Hematopoietic multipotent progenitor cell treated with erythropoietin and hydrocortisone succinate and interleukin-3 and kit ligand, for 8 days (in vitro differentiated cells): ENCODE results near the gene UROC1.
A peak's percentile ranks its signal among the peaks of the same experiment; 100 is the strongest.
"Not testable (repeated sequence)": the region's sequence is repeated elsewhere in the genome, so short reads cannot be mapped to it uniquely, and the experiment has no call there.

Experiments
- DNase-seq: peaks from one replicate; pipeline ENCODE4 v3.0.0-alpha.2; 2015

Gene UROC1

DNA sequence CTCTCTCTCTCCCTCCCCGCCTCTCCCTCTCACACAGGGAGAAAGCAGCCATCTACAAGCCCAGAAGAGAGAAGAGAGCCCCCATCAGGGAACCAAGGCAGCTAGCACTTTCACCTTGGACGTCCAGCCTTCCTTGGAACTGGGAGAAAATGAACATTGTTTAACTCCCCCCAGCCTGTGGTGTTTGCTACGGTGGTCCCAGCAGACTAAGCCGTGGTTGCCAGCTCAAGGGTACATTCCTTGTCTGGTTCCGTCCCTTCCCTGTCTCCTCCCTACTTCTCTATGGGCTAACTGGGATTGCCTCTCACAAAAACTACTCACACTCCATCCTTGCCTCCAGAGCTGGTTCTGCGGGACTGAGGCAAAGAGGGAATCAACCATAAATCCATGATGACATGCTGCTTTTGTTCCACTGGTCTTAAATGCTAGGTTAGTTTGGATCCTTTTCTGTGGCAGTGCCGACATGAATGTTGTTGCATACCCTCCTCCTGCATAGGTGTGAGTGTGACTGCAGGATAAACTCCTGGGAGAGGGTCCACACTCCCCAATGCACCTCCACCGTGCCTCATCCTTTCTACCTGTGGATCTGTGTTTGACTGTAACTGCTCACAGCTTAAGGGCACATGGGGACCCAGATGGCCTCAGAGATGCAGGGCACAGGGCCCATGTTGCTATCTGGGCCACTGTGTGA lies 29.1 kb upstream of the UROC1 start:
- no peak for DNase-seq

DNA sequence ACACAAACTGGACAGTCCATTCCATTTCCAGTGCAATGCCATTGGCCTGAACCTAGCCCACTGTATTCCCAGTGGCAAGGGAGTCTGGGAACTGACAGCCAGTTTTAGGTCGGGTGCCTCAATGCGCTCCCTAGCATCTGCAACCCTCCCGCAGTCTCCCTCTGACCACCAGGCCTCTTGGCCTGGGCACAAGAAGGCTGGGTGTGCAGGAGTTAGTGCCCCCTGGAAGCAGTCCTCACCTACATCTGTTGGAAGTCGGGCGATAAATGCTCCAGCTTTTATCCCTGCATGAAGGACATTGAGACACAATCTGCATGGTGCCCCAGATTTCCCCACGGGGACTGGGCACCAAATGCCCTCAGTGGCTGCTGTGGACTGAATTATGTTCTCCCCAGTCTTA lies 28.4 kb upstream of the UROC1 start:
- DNase-seq, result no peak

DNA sequence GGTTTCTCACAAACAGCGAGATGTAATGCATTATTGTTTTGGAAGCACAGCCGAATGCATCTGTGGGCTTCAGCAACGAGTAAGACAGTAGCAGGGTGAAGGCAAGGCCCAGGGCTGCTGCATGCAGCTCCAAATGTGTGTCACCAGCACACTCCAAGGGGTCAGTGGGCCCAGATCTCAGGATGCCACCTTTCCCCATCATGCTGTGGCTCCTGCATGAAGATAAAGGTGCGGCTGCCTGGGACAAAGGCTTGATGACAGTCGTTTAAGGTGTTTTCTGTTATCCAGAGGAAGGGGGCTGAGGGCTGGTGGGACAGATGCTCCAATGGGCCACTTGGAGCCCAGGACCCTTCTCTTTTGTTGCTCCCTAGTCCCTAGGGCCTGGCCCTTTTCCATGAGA lies 28.0 kb upstream of the UROC1 start:
- no peak for DNase-seq

DNA sequence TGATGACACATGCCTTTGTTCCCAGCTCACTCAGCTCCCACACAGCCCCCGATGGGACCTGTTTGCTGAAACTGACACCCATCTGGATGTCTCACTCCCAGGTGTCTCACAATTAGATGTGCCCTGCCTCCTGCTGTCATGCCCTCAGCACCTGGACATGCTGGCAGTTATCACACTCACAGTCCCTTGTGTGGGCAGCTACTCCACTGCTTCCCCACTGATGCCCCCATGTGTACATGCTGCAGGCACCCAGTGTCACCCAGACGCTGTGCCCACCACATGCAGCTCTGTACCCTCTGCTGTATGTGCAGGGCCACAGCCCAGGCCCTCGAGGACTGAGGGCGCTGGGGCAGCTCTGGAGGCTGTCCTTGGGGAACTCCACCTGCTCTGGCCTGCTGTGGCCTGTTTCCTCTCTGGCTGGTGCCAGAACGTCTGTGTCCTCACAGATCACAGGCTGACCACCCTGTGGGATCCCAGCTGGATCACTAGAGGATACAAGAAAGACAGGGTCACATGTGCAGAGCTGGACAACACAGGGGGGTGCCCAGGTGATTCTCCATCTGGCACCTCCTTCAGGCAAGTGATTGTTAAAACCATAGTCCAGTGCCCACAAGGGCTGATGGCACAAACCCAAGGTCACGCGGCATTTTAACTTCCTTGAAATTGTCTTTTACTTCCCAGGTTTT lies 27.2 kb upstream of the UROC1 start:
- no peak for DNase-seq

DNA sequence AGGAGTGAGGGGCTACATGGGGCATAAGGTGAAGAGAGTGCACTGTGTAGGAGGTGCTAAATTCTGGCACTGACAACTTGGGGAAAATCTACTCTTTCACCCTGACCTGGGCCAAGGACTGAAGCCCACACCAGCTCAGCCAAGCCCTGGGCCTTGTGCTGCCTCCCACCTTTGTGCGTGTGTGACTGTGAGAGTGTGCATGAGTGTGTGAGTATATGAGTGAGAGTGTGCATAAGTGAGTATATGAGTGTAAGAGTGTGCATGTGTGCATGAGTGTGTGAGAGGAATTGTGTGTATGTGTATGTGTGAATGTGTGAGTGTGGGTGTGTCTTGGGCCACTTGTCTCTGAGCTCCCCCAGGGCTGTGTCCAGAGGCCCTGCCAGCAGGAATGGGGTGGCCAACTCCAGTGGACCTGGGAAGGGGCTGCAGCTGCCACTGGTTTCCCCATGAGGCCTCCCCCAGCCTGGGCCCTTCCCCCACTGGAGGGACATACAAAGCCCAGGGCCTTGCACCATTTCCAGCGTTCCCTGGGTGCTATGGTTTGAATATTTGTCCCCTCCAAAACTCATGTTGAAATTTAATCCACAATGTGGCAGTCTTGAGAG lies 26.0 kb upstream of the UROC1 start:
- DNase-seq, result no peak

DNA sequence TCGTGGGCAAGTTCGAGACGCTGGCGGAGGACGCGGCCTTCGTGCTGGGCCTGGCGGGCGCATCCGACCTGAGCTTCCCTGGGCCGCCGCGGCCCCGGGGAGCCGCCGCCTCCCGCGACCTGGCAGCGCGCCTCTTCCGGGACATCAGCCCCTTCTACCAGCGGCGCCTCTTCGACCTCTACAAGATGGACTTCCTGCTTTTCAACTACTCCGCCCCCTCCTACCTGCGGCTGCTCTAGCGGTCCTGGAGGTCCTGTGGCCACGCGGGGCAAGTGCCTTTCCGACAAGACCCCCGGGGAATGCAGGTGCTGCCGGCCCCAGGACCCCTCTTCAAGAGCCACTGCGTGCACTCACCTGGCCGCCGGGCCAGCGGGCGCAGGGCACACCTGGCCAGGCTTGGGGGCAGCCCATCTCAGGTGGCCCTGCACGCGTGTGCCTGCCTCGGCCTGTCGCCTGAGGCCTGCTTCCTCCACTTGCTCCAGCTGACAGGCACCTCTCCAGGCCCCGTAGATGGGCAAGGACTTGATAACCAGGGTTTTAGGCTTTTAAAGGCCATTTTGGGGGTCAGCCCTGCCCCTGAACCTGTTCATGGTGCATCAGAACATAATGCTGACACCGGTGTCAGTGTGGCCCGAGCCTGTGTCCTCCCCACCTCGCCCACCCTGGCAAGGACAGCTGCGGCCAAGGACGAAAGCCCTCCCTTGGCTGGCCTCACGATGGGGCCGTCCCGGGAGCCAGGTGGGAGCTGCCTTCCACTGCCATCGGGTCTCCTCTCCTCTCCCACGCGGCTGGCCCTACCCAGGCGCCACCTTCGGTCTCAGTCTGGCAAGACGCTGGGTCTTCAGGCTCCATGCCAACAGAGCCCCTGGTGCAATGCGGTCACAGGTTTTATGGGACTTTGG lies 25.0 kb upstream of the UROC1 start:
- no peak for DNase-seq

DNA sequence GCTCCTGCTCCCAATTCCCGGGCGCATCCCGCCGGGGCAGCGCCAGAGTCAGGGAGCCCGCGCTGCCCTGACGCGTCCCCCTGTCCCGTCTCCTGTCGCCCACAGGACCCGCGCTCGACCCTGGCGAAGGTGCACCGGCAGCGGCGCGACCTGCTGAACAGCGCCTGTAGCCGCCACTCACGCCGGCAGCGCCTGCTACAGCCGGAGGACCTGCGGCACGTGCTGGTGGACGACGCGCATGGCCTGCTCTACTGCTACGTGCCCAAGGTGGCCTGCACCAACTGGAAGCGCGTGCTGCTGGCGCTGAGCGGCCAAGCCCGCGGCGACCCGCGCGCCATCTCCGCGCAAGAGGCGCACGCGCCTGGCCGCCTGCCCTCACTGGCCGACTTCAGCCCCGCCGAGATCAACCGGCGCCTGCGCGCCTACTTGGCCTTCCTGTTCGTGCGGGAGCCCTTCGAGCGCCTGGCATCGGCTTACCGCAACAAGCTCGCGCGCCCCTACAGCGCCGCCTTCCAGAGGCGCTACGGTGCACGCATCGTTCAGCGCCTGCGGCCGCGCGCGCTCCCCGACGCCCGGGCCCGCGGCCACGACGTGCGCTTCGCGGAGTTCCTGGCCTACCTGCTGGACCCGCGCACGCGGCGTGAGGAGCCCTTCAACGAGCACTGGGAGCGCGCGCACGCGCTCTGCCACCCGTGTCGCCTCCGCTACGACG lies 24.2 kb upstream of the UROC1 start:
- no peak for DNase-seq

DNA sequence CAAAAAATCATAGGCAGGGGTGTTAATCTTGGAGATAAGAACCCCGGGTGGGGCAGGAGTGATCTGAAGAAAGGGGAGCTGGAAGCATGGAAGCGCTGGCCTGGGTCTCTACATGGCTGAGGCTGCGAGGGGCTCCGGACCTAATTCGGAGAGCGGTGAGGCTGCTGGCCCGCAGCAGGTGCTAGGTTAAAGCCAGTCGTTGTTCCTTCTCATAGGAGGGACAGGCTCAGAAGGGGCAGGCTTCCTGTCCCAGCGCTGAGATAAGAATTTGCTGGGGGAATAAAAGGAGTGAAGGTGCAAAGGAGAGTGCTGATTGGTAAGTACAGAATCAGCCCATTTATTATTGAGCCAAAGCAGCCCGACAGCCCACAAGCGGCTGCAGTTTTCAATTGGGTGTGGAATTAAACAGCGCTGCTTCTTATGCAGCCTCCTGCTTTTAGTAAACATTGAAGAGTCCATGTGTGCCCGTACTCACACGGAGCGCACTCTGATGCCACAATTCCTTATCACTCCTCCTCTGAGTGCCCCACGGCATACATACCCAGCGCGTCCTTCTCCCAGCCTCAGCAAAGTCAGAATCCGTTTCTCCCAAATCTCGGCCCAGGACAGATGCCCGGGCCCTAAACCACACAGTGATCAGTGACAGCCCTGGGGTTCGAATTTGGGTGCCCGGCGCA lies 23.5 kb upstream of the UROC1 start:
- DNase-seq, result peak; percentile 75

DNA sequence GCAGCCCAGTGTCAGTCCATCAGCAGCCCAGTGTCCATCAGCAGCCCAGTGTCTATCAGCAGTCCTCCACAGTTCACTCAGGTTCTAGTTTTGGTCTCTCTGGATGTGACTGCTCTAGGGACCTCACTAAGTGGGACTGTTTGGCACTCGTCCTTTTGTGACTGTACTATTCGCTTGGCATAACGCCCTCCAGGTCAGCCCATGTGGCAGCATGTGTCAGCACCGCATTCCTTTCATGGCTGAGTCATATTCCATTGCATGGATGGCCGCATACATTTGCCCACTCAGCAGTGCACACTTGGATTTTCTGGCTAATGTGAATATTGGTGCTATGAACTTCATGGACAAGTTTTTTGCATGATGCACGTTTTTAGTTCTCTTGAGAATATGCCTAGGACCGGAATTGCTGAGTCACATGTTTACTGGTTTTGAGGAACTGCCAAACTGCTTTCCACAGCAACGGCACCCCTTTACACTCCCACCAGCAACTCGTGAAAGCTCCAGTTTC lies 22.8 kb upstream of the UROC1 start:
- peak; percentile 80 for DNase-seq

DNA sequence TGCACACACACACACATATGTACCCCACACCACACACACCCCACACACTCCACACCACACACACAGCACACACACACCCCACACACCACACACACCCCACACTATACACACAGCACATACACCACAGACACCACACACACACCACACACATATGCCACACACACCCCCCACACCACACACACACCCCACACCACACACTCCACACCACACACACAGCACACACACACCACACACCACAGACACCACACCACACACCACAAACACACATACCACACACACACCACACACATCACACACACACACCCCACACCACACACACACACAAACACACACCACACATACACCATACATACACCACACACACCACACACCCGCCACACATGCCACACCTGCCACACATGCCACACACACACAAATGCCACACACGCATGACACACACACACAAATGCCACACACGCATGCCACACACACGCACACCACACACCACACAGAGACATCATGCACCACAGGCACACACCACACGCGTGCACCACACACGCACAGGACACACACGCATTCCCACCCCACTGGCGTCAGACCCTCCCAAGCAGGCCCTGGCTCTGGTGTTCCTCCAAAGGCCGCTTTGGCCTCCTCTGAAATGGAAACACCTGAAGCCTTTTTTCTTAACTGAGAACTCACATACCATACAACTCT lies 22.1 kb upstream of the UROC1 start:
- no peak for DNase-seq

DNA sequence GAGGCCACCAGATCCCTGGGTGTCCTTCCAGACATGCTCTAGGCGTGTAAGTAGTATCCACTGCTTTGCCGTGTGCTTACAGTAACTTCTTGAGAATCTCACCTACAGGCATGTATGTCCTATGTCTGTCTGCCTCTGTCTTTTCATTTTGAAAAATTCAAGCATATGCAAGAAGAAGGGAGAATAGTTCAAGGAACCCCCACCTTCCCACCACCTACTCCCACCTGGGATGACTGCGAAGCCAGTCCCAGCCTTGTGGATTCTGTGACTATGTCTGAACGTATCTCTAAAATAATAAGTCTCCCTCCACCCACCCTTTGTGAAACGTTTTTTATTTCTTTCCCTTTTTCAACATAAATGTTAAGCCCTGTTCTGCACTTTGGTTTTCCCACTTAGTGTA lies 21.4 kb upstream of the UROC1 start:
- no peak for DNase-seq

DNA sequence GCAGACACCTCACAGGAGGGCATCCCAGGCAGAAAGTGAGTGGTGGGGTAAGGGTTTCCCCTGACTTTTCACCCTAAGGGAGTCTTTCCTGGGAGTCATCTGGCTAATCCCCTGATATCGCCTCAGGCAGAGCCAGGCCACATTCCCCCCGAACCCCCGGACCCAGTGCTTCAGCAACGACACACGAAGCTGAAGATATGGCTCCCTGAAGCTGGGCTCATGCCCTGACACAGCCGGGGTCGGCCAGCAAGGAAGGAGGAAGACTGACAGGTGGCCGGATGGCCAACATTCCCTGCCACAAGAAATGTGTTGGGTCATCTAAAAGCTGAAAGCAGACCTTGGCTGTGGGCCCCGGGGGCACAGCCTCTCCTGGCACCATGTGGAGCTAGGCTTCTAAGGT lies 20.7 kb upstream of the UROC1 start:
- no peak for DNase-seq

DNA sequence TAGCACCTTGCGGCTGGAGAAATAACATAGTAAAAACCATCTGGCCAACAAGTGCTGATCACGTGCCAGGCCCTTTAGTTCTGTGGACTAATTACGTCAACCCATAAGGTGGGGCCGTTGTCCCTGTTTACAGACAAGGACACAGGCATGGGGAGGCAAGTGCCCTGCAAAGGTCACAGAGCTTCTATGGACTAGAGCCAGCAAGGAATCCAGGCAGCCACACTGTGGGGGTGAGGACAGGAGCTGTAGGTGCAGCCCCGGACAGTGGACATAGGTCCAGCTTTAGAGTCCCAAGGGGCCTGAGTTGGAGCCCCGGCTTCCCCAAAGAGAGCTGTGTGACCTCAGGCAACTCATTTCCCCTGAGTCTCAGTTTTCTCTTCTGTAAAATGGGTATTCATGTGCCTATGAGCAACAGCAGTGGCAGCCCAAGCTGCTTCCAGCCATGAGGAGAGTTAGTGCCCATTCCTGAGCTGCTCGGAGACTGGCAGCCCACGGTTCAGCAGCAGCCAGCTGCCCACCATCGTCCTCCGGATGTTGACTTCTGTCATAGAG lies 20.2 kb upstream of the UROC1 start:
- no peak for DNase-seq

DNA sequence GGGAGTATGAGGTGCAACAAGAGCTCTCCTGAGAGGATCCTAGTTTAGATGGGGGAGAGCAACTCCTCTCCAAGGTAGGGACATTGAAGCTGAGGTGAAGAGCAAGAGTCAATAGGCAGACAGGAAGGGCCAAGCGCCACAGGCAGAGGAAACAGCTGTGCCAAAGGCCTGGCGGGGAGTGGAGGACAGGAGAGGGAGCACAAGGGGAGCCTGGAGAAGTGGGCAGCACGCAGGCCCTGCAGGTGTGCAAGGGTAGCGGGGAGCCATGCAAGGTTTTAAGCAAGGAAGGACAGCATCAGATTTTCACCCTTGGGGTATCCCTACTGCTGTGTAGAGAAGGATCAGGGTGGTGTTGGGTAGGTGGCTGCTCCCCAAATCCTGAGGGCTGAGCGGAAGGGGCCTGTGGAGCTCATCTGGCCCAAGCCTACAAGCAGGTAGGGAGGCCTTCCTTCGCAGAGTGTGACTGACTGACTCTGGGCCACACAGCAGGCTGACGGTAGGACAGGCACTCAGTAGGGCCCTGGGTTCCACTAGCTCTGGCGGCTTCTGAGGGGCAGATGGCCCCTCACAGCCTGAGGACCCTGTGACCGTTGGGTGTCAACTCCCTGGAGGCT lies 19.6 kb upstream of the UROC1 start:
- no peak for DNase-seq

DNA sequence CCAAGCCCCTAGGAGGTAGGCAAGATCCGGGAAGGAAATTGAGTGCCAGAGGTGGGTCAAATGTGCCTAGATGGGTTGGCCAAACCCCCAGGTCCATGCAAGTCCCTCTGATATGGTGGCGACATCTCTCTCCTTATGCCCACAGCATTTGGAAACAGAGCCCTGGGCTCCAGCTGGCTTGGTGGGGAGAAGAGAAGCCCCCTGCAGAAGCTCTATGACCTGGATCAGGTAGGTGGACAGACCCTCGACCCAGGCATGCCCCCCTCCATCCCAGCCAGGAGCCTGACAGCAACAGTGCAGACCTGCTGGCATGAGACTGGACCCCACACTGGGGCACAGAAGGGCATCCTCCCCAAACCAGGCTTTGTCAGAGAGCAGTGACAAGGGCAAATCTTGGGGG lies 18.6 kb upstream of the UROC1 start:
- no peak for DNase-seq

DNA sequence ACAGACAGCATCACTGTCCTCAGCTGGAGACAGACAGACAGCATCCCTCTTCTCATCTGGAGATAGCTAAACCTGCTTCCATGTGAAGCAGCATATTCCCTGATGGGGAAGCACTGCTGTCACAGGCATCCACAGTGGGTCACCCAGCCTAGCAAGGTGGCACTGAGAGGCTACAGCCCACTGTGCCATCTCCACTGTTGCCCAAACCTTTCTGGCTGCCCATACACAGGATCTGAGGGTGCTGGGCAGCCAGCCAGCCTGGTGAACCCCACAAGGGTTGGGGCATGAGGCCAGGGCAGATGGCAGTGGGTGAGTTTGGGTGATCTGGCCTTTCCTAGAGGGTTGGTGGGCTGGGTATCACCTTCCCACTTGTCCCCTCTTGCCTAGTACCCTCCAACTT lies 18.1 kb upstream of the UROC1 start:
- no peak for DNase-seq

DNA sequence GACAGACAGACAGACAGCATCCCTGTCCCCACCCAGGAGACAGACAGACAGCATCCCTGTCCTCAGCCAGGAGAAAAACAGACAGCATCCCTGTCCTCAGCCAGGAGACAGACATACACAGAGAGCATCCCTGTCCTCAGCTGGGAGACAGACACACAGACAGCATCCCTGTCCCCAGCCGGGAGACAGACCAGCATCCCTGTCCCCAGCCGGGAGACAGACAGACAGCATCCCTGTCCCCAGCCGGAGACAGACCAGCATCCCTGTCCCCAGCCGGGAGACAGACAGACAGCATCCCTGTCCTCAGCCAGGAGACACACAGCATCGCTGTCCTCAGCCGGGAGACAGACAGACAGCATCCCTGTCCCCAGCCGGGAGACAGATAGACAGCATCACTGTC lies 17.1 kb upstream of the UROC1 start:
- not testable (repeated sequence) for DNase-seq

DNA sequence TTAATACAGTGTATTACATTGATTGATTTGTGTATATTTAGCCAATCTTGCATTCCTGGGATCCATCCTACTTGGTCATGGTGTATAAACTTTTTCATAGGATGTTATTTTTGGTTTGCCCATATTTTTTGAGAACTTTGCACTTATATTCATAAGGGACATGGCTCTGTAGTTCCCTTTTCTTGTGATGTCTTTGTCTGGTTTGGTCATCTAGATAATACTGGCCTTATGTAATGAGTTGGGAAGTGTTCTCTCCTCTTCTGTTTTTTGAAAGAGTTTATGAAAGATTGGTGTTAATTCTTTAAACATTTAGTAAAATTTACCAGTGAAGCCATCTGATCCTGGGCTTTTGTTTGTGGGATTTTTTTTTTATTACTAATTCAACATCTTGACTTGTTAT lies 15.9 kb upstream of the UROC1 start:
- DNase-seq, result no peak

DNA sequence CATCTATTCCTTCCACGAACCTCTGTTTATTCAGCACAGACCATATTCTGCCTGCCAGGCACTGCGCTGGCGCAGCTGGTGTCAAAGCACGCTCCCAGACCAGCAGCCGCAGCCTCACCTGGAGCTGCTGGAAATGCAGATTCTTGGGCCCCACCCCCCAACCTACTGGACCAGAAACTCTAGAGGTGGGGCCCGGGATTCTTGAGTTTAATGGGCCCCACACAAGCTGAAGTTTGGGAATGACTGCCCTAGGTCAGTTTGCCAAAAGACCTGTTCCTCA lies 13.4 kb upstream of the UROC1 start:
- no peak for DNase-seq

DNA sequence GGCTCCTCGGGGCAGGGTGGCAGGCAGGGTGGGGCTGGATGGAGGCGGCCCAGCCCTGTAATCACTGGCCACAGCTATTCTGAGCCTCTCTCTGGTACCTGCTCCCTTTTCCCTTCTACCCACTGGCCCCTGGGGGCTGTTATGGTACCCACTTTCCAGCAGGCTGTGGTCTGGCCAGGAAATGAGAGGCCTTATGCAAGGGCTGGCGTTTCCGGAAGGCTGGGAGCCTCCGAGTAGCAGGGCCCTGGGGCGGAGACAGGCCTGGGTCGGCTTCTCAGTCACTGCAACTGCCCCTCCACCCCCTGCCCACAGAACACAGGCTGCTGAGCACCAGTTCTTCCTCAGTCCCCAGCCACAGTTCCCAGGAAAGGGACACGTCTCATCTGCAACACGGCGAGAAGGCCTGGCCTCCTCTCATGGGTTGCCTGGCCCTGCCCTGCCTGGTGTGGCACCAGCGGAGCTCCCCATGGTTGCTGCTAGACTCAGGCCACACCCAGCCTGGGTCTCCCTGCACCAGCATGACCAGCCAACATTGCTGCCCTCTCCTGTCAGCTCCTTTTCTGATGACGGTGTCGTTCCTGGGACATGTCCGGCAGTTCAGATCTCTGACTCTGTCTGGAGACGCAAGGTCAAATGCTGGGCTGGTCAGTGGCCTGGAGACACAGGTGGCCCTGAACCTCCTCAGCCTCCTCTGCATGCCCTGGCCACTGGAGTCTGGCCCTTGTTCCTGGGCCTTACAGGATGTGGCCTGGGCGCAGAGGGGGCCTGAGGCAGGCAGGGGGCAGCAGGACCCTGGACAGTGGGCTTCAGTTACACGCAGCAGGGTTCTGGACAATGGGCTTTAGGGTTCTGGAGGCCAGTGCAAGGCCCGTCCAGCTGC lies 12.8 kb upstream of the UROC1 start:
- DNase-seq, result peak; percentile 41
